WTC11 (cell line): ENCODE data around the gene SEC22C. TPM values are rescaled to one million over a fixed set of nuclear protein-coding genes. Genes with fewer than 3 reads are reported as not detected.

Experiments
- ATAC-seq: fragments of 200-7000 bp; cut with Tn5 transposase; 2 replicates; pipeline ENCODE4 v1.10.0; 2021; ENCODE audit warnings: mild to moderate bottlenecking, moderate library complexity
- CTCF ChIA-PET: fragments of 300-600 bp; sonication (Branson Sonifier 250); formaldehyde crosslinking; loops from one replicate; lab custom pipeline; 2021; ENCODE audit warnings: antibody characterized with exemption; lab: Charles Lee
- POLR2A ChIA-PET: fragments of 350-600 bp; sonication (Branson Sonifier 250); formaldehyde crosslinking; loops from one replicate; lab custom pipeline; 2021; ENCODE audit warnings: antibody characterized with exemption; lab: Charles Lee
- DNase-seq: peaks from one replicate; pipeline ENCODE4 v3.0.0; 2021; ENCODE audit warnings: low spot score
- H3K27ac Mint-ChIP-seq: 2 replicates; pipeline ENCODE4 v1.8.0; 2021; ENCODE audit warnings: mixed read lengths
- H3K27me3 Mint-ChIP-seq: 2 replicates; pipeline ENCODE4 v1.8.0; 2021; ENCODE audit warnings: low read depth, mild to moderate bottlenecking, moderate library complexity, mixed read lengths
- H3K36me3 Mint-ChIP-seq: 2 replicates; pipeline ENCODE4 v1.8.0; 2021; ENCODE audit warnings: mixed read lengths
- H3K4me1 Mint-ChIP-seq: 2 replicates; pipeline ENCODE4 v1.8.0; 2022; ENCODE audit warnings: mixed read lengths
- H3K4me3 Mint-ChIP-seq: 2 replicates; pipeline ENCODE4 v1.8.0; 2021; ENCODE audit warnings: mild to moderate bottlenecking, moderate library complexity, mixed read lengths
- H3K9me3 Mint-ChIP-seq: 2 replicates; pipeline ENCODE4 v1.8.0; 2021; ENCODE audit warnings: mixed read lengths
- AR ChIP-seq: fragments of 250-450 bp; sonication (Bioruptor Pico); IDR thresholded peaks from 2 replicates; pipeline ENCODE4 v1.9.0; 2021; ENCODE audit warnings: mild to moderate bottlenecking
- ATF1 ChIP-seq: sonication (generic); formaldehyde crosslinking; IDR thresholded peaks from 2 replicates; pipeline ENCODE4 v1.8.1; 2023; ENCODE audit warnings: mild to moderate bottlenecking, moderate library complexity, missing genetic modification reagents
- CDX4 ChIP-seq: fragments of 250-450 bp; sonication (Bioruptor Pico); IDR thresholded peaks from 2 replicates; pipeline ENCODE4 v1.9.0; 2021; ENCODE audit warnings: moderate library complexity, mild to moderate bottlenecking, inconsistent platforms, borderline replicate concordance
- CREM ChIP-seq: sonication (generic); formaldehyde crosslinking; IDR thresholded peaks from 2 replicates; pipeline ENCODE4 v1.8.1; 2022; ENCODE audit warnings: mild to moderate bottlenecking, missing genetic modification reagents, moderate library complexity
- CTCF ChIP-seq: fragments of 200-600 bp; IDR thresholded peaks from 2 replicates; pipeline ENCODE4 v1.8.0; 2022; ENCODE audit warnings: antibody characterized with exemption
- EMX1 ChIP-seq: fragments of 250-450 bp; sonication (Bioruptor Pico); IDR thresholded peaks from 2 replicates; pipeline ENCODE4 v1.8.0; 2021; ENCODE audit warnings: mild to moderate bottlenecking
- FOXP1 ChIP-seq: sonication (generic); formaldehyde crosslinking; IDR thresholded peaks from 2 replicates; pipeline ENCODE4 v1.8.0; 2022; ENCODE audit warnings: missing genetic modification reagents, mild to moderate bottlenecking, moderate library complexity, borderline replicate concordance
- GTF2I ChIP-seq: fragments of 250-450 bp; sonication (Bioruptor Pico); conservative IDR thresholded peaks from 2 replicates; pipeline ENCODE4 v1.4.0; 2021; ENCODE audit warnings: mild to moderate bottlenecking
- HMGA2 ChIP-seq: fragments of 250-450 bp; sonication (Bioruptor Pico); IDR thresholded peaks from 2 replicates; pipeline ENCODE4 v1.4.0; 2021; ENCODE audit warnings: mild to moderate bottlenecking, moderate library complexity
- HMGXB4 ChIP-seq: sonication (generic); formaldehyde crosslinking; IDR thresholded peaks from 2 replicates; pipeline ENCODE4 v1.8.1; 2023; ENCODE audit warnings: mild to moderate bottlenecking, moderate library complexity, missing genetic modification reagents
- KAT7 ChIP-seq: sonication (generic); formaldehyde crosslinking; IDR thresholded peaks from 2 replicates; pipeline ENCODE4 v1.8.1; 2023; ENCODE audit warnings: missing genetic modification reagents, mild to moderate bottlenecking, borderline replicate concordance
- MLX ChIP-seq: sonication (generic); formaldehyde crosslinking; IDR thresholded peaks from 2 replicates; pipeline ENCODE4 v1.8.1; 2023; ENCODE audit warnings: mild to moderate bottlenecking, missing genetic modification reagents, moderate library complexity
- NR1H2 ChIP-seq: sonication (generic); formaldehyde crosslinking; IDR thresholded peaks from 2 replicates; pipeline ENCODE4 v1.9.0; 2021; ENCODE audit warnings: mild to moderate bottlenecking, moderate library complexity, missing genetic modification reagents
- NR2C2 ChIP-seq: sonication (generic); formaldehyde crosslinking; IDR thresholded peaks from 2 replicates; pipeline ENCODE4 v1.8.0; 2022; ENCODE audit warnings: mild to moderate bottlenecking, missing genetic modification reagents
- SMAD3 ChIP-seq: sonication (generic); formaldehyde crosslinking; IDR thresholded peaks from 2 replicates; pipeline ENCODE4 v1.8.0; 2022; ENCODE audit warnings: missing genetic modification reagents, mild to moderate bottlenecking, borderline replicate concordance
- SP1 ChIP-seq: sonication (generic); formaldehyde crosslinking; conservative IDR thresholded peaks from 2 replicates; pipeline ENCODE4 v1.8.1; 2022; ENCODE audit warnings: missing genetic modification reagents
- TCF7 ChIP-seq: sonication (generic); formaldehyde crosslinking; IDR thresholded peaks from 2 replicates; pipeline ENCODE4 v1.8.0; 2022; ENCODE audit warnings: mild to moderate bottlenecking, low read depth, missing genetic modification reagents, moderate library complexity
- ZNF232 ChIP-seq: sonication (generic); formaldehyde crosslinking; IDR thresholded peaks from 2 replicates; pipeline ENCODE4 v1.8.0; 2022; ENCODE audit warnings: mild to moderate bottlenecking, missing genetic modification reagents
- ZNF317 ChIP-seq: sonication (generic); formaldehyde crosslinking; IDR thresholded peaks from 2 replicates; pipeline ENCODE4 v1.8.1; 2023; ENCODE audit warnings: low read depth, mild to moderate bottlenecking, moderate library complexity, missing genetic modification reagents, borderline replicate concordance
- total RNA-seq: library from RNA; stranded (reverse); gene quantifications from 3 replicates; pipeline ENCODE4 v1.2.3, GENCODE V29; 2021

SEC22C gene
- total RNA-seq, 1 experiment from 2014 or later: 37.0 TPM

- TF ChIP-seq AR (CRISPR knock-in tag) (no peak), SP1 (CRISPR knock-in tag) (no peak), ATF1 (CRISPR knock-in tag) (no peak)
These were observed 65.3 kb downstream of the SEC22C start (continued) for GRCh38 chr3:42516443-42516842.

- Mint-ChIP-seq H3K27ac (no peak overlapping the region), H3K4me1 (0 out of 2 replicates have a peak, but pooled peaks cover 2% of the 10 kb centered on the region), H3K27me3 (no peaks in the 10 kb centered on the region), H3K36me3 (no peaks in the 10 kb centered on the region), H3K9me3 (no peaks in the 10 kb centered on the region), H3K4me3 (no peak overlapping the region)
- CTCF ChIA-PET: interaction anchor here (0.7 to 1.6 kb wide), 2 partner anchors 20 to 24 kb away, joined by 4 to 5 read pairs; no protein-coding TSS in a partner anchor
- ATAC-seq (no peak), DNase-seq (no peak)
- TF ChIP-seq NR1H2: no peak
- no peak for TF ChIP-seq CTCF
- no peak for TF ChIP-seq TCF7 (CRISPR knock-in tag)
- no peak for TF ChIP-seq ZNF317 (CRISPR knock-in tag)
- no peak for TF ChIP-seq HMGA2 (CRISPR knock-in tag)
- TF ChIP-seq EMX1: no peak
- TF ChIP-seq ZNF232 (CRISPR knock-in tag): no peak
- no peak for TF ChIP-seq SMAD3
- no peak for TF ChIP-seq CDX4 (CRISPR knock-in tag)
- TF ChIP-seq GTF2I (CRISPR knock-in tag): no peak
- no peak for TF ChIP-seq MLX (CRISPR knock-in tag)
- no peak for TF ChIP-seq NR2C2 (CRISPR knock-in tag)
- TF ChIP-seq HMGXB4 (CRISPR knock-in tag): no peak
- TF ChIP-seq KAT7 (CRISPR knock-in tag): no peak
- TF ChIP-seq CREM (CRISPR knock-in tag): no peak
- TF ChIP-seq FOXP1 (CRISPR knock-in tag): no peak
- POLR2A ChIA-PET: no interaction called here
These were observed 65.8 kb downstream of the SEC22C start for GRCh38 chr3:42515976-42516375.
